BJ (cell line): ENCODE data around the gene F13A1. TPM values are rescaled to one million over a fixed set of nuclear protein-coding genes. Genes with fewer than 3 reads are reported as not detected.

Experiments
- CTCF ChIA-PET: fragments of 350-600 bp; formaldehyde crosslinking; extraction: SDS; loops from one replicate; lab custom pipeline; 2021; ENCODE audit warnings: antibody characterized with exemption, inconsistent platforms; lab: Yijun Ruan, JAX
- POLR2A ChIA-PET: fragments of 300-600 bp; sonication (Branson Sonifier 250); formaldehyde crosslinking; extraction: SDS; loops from one replicate; lab custom pipeline; 2021; ENCODE audit warnings: antibody characterized with exemption; lab: Charles Lee
- DNase-seq: peaks from one replicate; pipeline ENCODE4 v3.0.0-alpha.2; 2011; ENCODE audit warnings: low read depth
- H3K27me3 ChIP-seq: 2 replicates; pipeline ENCODE4 v1.6.0; 2011; ENCODE audit warnings: low read length; ENCODE audit not compliant: control insufficient read depth, insufficient read depth
- H3K36me3 ChIP-seq: 2 replicates; pipeline ENCODE4 v1.5.1; 2011; ENCODE audit warnings: low read length; ENCODE audit not compliant: control insufficient read depth, insufficient read depth
- H3K4me3 ChIP-seq: 2 replicates; pipeline ENCODE4 v1.5.1; 2011; ENCODE audit warnings: low read depth, mild to moderate bottlenecking, control low read depth, low read length
- CTCF ChIP-seq: IDR thresholded peaks from 2 replicates; pipeline ENCODE4 v1.5.1; 2011; ENCODE audit warnings: low read depth, mild to moderate bottlenecking, control low read depth, inconsistent platforms, low read length, moderate library complexity; ENCODE audit not compliant: insufficient read depth
- polyA minus RNA-seq: library from RNA; depleted of rRNA, polyadenylated mRNA; stranded (reverse); fragments of >200 nt; gene quantifications from 2 replicates; pipeline ENCODE4 v1.2.3, GENCODE V29; 2011; rRNA and poly(A)+ RNA removed
- polyA plus RNA-seq: library from polyadenylated mRNA; depleted of rRNA; stranded (reverse); fragments of >200 nt; gene quantifications from 2 replicates; pipeline ENCODE4 v1.2.3, GENCODE V29; 2011; rRNA removed

The F13A1 gene
- polyA plus RNA-seq = not detected in 2 replicates
- not detected in 2 replicates for polyA minus RNA-seq

- TF ChIP-seq CTCF = no peak
- no peaks in the 10 kb centered on the region for H3K36me3 ChIP-seq
- ChIA-PET POLR2A (no interaction called here), CTCF (no interaction called here)
- no peaks in the 10 kb centered on the region for H3K27me3 ChIP-seq
- no peak within 1 kb of the TSS for H3K4me3 ChIP-seq
- DNase-seq = no peak
Observed at GRCh38 chr6:6319952-6320811, at the start of gene F13A1. TSS of gene F13A1 (minus strand) at chr6:6320662. CDS start at chr6:6318664, 1,998 bp downstream.

- no peak for DNase-seq
- no peak for TF ChIP-seq CTCF
- Histone ChIP-seq H3K4me3 (no peak overlapping the region), H3K36me3 (no peaks in the 10 kb centered on the region), H3K27me3 (no peaks in the 10 kb centered on the region)
- ChIA-PET POLR2A (no interaction called here), CTCF (interaction anchor here (0.8 kb wide), 1 partner anchor 16 kb away, joined by 3 read pairs; no protein-coding TSS in a partner anchor)
Observed at GRCh38 chr6:6368684-6369052, 48.2 kb upstream of the F13A1 start.

- no peak overlapping the region for H3K4me3 ChIP-seq
- ChIA-PET POLR2A (no interaction called here), CTCF (interaction anchor here (0.8 kb wide), 1 partner anchor 17 kb away, joined by 3 read pairs; no protein-coding TSS in a partner anchor)
- DNase-seq = no peak
- no peak for TF ChIP-seq CTCF
- H3K27me3 ChIP-seq = no peaks in the 10 kb centered on the region
- no peaks in the 10 kb centered on the region for H3K36me3 ChIP-seq
Observed at GRCh38 chr6:6368040-6368683, 47.7 kb upstream of the F13A1 start.

DNA sequence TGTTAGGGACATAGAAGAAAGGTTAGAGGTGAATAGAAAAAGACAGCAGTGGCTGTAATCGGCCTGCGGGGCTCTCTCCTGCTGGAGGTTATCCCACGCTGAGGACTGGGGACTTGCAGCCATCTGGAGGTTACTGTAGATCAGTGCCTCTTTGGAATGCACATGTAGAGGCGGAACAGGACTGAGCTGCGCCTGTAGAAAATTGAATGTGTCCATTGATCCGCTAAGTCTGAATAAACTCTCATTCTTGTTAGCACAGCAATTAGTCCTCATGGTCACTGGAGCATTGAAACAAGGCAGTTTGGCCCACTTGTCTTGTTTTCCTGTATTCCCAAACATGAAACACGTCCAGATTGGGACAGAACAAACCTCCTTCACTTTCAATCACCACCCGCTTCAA, 46.3 kb upstream of the F13A1 start:
- TF ChIP-seq CTCF = no peak
- POLR2A ChIA-PET = no interaction called here
- Histone ChIP-seq H3K4me3 (no peak overlapping the region), H3K27me3 (no peaks in the 10 kb centered on the region), H3K36me3 (no peaks in the 10 kb centered on the region)
- CTCF ChIA-PET = no interaction called here
- no peak for DNase-seq

DNA sequence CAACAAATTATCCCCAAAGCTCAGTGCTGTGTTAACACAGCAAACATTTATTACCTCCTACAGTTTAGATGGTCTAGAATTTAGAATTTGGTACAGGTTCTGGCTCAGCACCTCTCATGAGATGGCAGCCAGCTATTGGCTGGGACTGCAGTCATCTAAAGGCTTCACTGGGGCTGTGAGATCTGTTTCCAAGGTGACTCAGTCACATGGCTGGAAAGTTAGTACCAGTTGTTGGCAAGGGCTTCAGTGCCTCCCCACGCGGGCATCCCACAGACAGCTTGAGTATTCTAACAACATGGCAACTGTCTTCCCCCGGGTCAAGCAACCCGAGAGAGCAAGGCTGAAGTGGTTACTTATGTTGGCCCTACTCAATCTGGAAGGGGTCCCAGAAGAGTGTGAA, 44.8 kb upstream of the F13A1 start:
- no peaks in the 10 kb centered on the region for H3K36me3 ChIP-seq
- no peak overlapping the region for H3K4me3 ChIP-seq
- DNase-seq = no peak
- ChIA-PET POLR2A (no interaction called here), CTCF (no interaction called here)
- no peak for TF ChIP-seq CTCF
- H3K27me3 ChIP-seq = no peaks in the 10 kb centered on the region
